ENCODE measurements around the gene TMEM52B. TPM values are rescaled to one million over a fixed set of nuclear protein-coding genes. Genes with fewer than 3 reads are reported as not detected.

The TMEM52B gene
- polyA plus RNA-seq = not detected

- Mint-ChIP-seq H3K4me3 (no peak within 1 kb of the TSS), H3K4me1 (peaks cover 0 to 13% of the 10 kb centered on the region in 2 donors), H3K27me3 (ENCODE audit: low read depth in 3 of 3) (peaks cover 2 to 16% (median 12%) of the 10 kb centered on the region in 3 donors), H3K36me3 (no peaks in the 10 kb centered on the region), H3K9me3 (no peaks in the 10 kb centered on the region), H3K27ac (peak within 1 kb of the TSS in 1 of 6 donors; percentile 40)
- no peak for DNase-seq
Observed at GRCh38 chr12:10178821-10179220, at the start of gene TMEM52B. Gene TMEM52B, plus strand, starts transcription at chr12:10179032. Its CDS starts 543 bp downstream, at chr12:10179575.

GRCh38 chr12:10130042-10130441 lies 48.8 kb upstream of the TMEM52B start, which contains the start of gene CLEC7A:
Gene CLEC7A, minus strand, starts transcription at chr12:10130199. Its CDS starts 117 bp downstream, at chr12:10130082.
- no peak within 1 kb of the TSS for H3K27ac Mint-ChIP-seq
- no peak within 1 kb of the TSS for H3K4me3 Mint-ChIP-seq
- no peak for DNase-seq
- H3K36me3 Mint-ChIP-seq = no peaks in the 10 kb centered on the region
- peaks cover 2 to 8% of the 10 kb centered on the region in 2 donors for H3K4me1 Mint-ChIP-seq
- H3K27me3 Mint-ChIP-seq (ENCODE audit: low read depth in 3 of 3) = peaks cover 0 to 14% (median 3%) of the 10 kb centered on the region in 3 donors
- no peaks in the 10 kb centered on the region for H3K9me3 Mint-ChIP-seq

GRCh38 chr12:10131111-10131690 lies 47.6 kb upstream of the TMEM52B start:
- Mint-ChIP-seq H3K9me3 (no peaks in the 10 kb centered on the region), H3K27me3 (ENCODE audit: low read depth in 3 of 3) (peaks cover 0 to 14% (median 3%) of the 10 kb centered on the region in 3 donors)

GRCh38 chr12:10132850-10133370 lies 45.9 kb upstream of the TMEM52B start:
- H3K36me3 Mint-ChIP-seq = no peaks in the 10 kb centered on the region
- peaks cover 0 to 6% (median 2%) of the 10 kb centered on the region in 3 donors for H3K27me3 Mint-ChIP-seq (ENCODE audit: low read depth in 3 of 3)
- no peak overlapping the region for H3K4me3 Mint-ChIP-seq
- DNase-seq = no peak
- H3K9me3 Mint-ChIP-seq = no peaks in the 10 kb centered on the region
- H3K4me1 Mint-ChIP-seq = no peaks in the 10 kb centered on the region
- H3K27ac Mint-ChIP-seq = no peak overlapping the region

More at GRCh38 chr12:10131111-10131690, 47.6 kb upstream of the TMEM52B start:
- no peak for DNase-seq
- Mint-ChIP-seq H3K4me1 (peaks cover 2 to 8% of the 10 kb centered on the region in 2 donors), H3K36me3 (no peaks in the 10 kb centered on the region), H3K4me3 (no peak overlapping the region), H3K27ac (no peak overlapping the region)

- DNase-seq = no peak
- Mint-ChIP-seq H3K4me3 (no peak overlapping the region), H3K4me1 (peaks cover 0 to 1% of the 10 kb centered on the region in 2 donors), H3K36me3 (no peaks in the 10 kb centered on the region), H3K9me3 (no peaks in the 10 kb centered on the region), H3K27ac (no peak overlapping the region), H3K27me3 (ENCODE audit: low read depth in 3 of 3) (peaks cover 0 to 4% (median 2%) of the 10 kb centered on the region in 3 donors)
Observed at GRCh38 chr12:10135126-10135525, 43.7 kb upstream of the TMEM52B start.

- DNase-seq = no peak
- Mint-ChIP-seq H3K27ac (no peak overlapping the region), H3K4me1 (peaks cover 0 to 1% of the 10 kb centered on the region in 2 donors), H3K36me3 (no peaks in the 10 kb centered on the region), H3K27me3 (ENCODE audit: low read depth in 3 of 3) (peaks cover 0 to 3% (median 0%) of the 10 kb centered on the region in 3 donors), H3K4me3 (no peak overlapping the region), H3K9me3 (no peaks in the 10 kb centered on the region)
Observed at GRCh38 chr12:10136637-10137205, 42.1 kb upstream of the TMEM52B start.

GRCh38 chr12:10140001-10140400 lies 38.8 kb upstream of the TMEM52B start:
- no peaks in the 10 kb centered on the region for H3K27me3 Mint-ChIP-seq (ENCODE audit: low read depth in 3 of 3)

GRCh38 chr12:10142976-10143589 lies 35.7 kb upstream of the TMEM52B start:
- Mint-ChIP-seq H3K36me3 (no peaks in the 10 kb centered on the region), H3K4me3 (no peak overlapping the region), H3K4me1 (peaks cover 0 to 1% of the 10 kb centered on the region in 2 donors), H3K27ac (no peak overlapping the region), H3K27me3 (ENCODE audit: low read depth in 3 of 3) (peaks cover 0 to 3% (median 1%) of the 10 kb centered on the region in 3 donors), H3K9me3 (peaks cover 0 to 2% (median 0%) of the 10 kb centered on the region in 6 donors)
- no peak for DNase-seq

More at GRCh38 chr12:10140001-10140400, 38.8 kb upstream of the TMEM52B start:
- Mint-ChIP-seq H3K36me3 (no peaks in the 10 kb centered on the region), H3K9me3 (no peaks in the 10 kb centered on the region), H3K27ac (no peak overlapping the region), H3K4me1 (peaks cover 0 to 1% of the 10 kb centered on the region in 2 donors), H3K4me3 (no peak overlapping the region)
- peak; percentile 31 to 50 (median 42) for DNase-seq

- peaks cover 0 to 2% (median 0%) of the 10 kb centered on the region in 6 donors for H3K9me3 Mint-ChIP-seq
- H3K36me3 Mint-ChIP-seq = no peaks in the 10 kb centered on the region
- no peak overlapping the region for H3K4me3 Mint-ChIP-seq
- no peak overlapping the region for H3K27ac Mint-ChIP-seq
- DNase-seq = no peak
- H3K27me3 Mint-ChIP-seq (ENCODE audit: low read depth in 3 of 3) = peaks cover 0 to 5% (median 1%) of the 10 kb centered on the region in 3 donors
- H3K4me1 Mint-ChIP-seq = peaks cover under 1% of the 10 kb centered on the region in 2 donors
Observed at GRCh38 chr12:10147714-10148403, 31.0 kb upstream of the TMEM52B start.

- no peak for DNase-seq
- H3K27ac Mint-ChIP-seq = no peak overlapping the region
- no peaks in the 10 kb centered on the region for H3K36me3 Mint-ChIP-seq
- H3K4me1 Mint-ChIP-seq = peaks cover 14 to 15% of the 10 kb centered on the region in 2 donors
- no peak overlapping the region for H3K4me3 Mint-ChIP-seq
- peaks cover 0 to 2% (median 0%) of the 10 kb centered on the region in 6 donors for H3K9me3 Mint-ChIP-seq
- H3K27me3 Mint-ChIP-seq (ENCODE audit: low read depth in 3 of 3) = peaks cover 1 to 9% (median 6%) of the 10 kb centered on the region in 3 donors
Observed at GRCh38 chr12:10151621-10152020, 27.2 kb upstream of the TMEM52B start.

- Mint-ChIP-seq H3K27me3 (ENCODE audit: low read depth in 3 of 3) (peaks cover 0 to 6% (median 6%) of the 10 kb centered on the region in 3 donors), H3K27ac (peak overlapping the region in 5 of 6 donors; percentile 69 to 85 (median 82)), H3K36me3 (no peaks in the 10 kb centered on the region), H3K4me1 (peaks cover 14 to 15% of the 10 kb centered on the region in 2 donors), H3K4me3 (peak overlapping the region; percentile 91 to 93 (median 93)), H3K9me3 (no peaks in the 10 kb centered on the region)
- peak; percentile 64 to 72 (median 72) for DNase-seq
Observed at GRCh38 chr12:10153271-10154144, 25.3 kb upstream of the TMEM52B start.

GRCh38 chr12:10154145-10154496 lies 24.7 kb upstream of the TMEM52B start:
- no peaks in the 10 kb centered on the region for H3K9me3 Mint-ChIP-seq

GRCh38 chr12:10155966-10156365 lies 22.9 kb upstream of the TMEM52B start:
- Mint-ChIP-seq H3K36me3 (no peaks in the 10 kb centered on the region), H3K27ac (no peak overlapping the region), H3K27me3 (ENCODE audit: low read depth in 3 of 3) (peaks cover 0 to 10% (median 6%) of the 10 kb centered on the region in 3 donors), H3K4me3 (no peak overlapping the region), H3K9me3 (no peaks in the 10 kb centered on the region), H3K4me1 (peaks cover 14 to 15% of the 10 kb centered on the region in 2 donors)
- no peak for DNase-seq

More at GRCh38 chr12:10154145-10154496, 24.7 kb upstream of the TMEM52B start:
- H3K27me3 Mint-ChIP-seq (ENCODE audit: low read depth in 3 of 3) = peaks cover 0 to 6% (median 6%) of the 10 kb centered on the region in 3 donors
- peak overlapping the region in 1 of 6 donors; percentile 85 for H3K27ac Mint-ChIP-seq
- H3K4me3 Mint-ChIP-seq = peak overlapping the region; percentile 91 to 93 (median 93)
- H3K36me3 Mint-ChIP-seq = no peaks in the 10 kb centered on the region
- DNase-seq = no peak
- peaks cover 14 to 15% of the 10 kb centered on the region in 2 donors for H3K4me1 Mint-ChIP-seq

Data from immature natural killer cell (primary cell).